ENCODE data around the gene DYRK1B.

Gene DYRK1B

DNA sequence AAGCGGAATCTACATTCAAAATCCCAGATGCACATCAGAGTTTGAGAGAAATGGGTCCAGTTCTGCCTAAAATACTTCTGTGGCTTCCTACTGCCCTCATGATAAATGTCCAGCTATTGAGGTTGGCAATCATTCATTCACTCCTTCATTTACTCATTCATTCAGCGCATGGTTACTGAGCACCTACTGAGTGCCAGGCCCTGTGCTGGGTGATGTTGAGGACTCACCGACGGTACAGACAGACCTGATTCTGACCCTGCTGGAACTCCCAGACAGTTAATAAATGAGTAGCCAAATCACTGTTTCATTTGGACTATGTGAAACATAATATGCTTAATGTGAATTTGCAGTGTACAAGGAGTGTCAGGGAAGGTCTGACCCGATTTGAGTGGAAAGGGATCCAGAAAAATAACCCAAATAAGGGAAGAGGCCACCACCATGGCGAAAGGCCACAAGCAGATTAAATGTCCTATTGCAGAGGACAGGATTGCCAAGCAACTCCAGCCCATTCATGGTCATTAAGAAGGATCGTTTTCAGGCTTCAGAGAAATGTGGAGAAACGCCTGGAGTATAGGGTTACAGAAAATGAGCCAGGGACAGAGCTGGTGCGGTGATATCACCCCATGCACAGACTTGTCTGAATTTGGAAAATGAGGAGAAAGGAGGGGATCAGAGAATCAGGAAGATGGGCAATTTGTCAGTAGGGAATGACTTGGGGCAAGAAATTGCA is 20.5 kb downstream of the DYRK1B start (continued):
- TF ChIP-seq ZNF600 (tag by site-specific recombination; IDR thresholded peaks at IDR 0.05): peak; percentile 84
- TF ChIP-seq BCL11A (tag by site-specific recombination; IDR thresholded peaks at IDR 0.05; ENCODE audit: low read depth): no peak
- no peak for TF ChIP-seq ZNF792 (tag by site-specific recombination; IDR thresholded peaks at IDR 0.05)
- no peak for TF ChIP-seq ZNF404 (tag by site-specific recombination; IDR thresholded peaks at IDR 0.05)
- no peak for TF ChIP-seq BCL11B (tag by site-specific recombination; IDR thresholded peaks at IDR 0.05; ENCODE audit: low read depth)
- TF ChIP-seq, protein P1, sequence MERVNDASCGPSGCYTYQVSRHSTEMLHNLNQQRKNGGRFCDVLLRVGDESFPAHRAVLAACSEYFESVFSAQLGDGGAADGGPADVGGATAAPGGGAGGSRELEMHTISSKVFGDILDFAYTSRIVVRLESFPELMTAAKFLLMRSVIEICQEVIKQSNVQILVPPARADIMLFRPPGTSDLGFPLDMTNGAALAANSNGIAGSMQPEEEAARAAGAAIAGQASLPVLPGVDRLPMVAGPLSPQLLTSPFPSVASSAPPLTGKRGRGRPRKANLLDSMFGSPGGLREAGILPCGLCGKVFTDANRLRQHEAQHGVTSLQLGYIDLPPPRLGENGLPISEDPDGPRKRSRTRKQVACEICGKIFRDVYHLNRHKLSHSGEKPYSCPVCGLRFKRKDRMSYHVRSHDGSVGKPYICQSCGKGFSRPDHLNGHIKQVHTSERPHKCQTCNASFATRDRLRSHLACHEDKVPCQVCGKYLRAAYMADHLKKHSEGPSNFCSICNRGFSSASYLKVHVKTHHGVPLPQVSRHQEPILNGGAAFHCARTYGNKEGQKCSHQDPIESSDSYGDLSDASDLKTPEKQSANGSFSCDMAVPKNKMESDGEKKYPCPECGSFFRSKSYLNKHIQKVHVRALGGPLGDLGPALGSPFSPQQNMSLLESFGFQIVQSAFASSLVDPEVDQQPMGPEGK (tag by site-specific recombination; IDR thresholded peaks at IDR 0.05): no peak; the same call in 1 of the 2 replicates
- no peak for TF ChIP-seq ZBTB7A (tag by site-specific recombination; IDR thresholded peaks at IDR 0.05; ENCODE audit: low read depth)
- peak; percentile 38; the same call in 1 of the 2 replicates for TF ChIP-seq ZNF629 (tag by site-specific recombination; IDR thresholded peaks at IDR 0.05)
- TF ChIP-seq KLF1 (tag by site-specific recombination; IDR thresholded peaks at IDR 0.05): 0 out of 2 replicates have a peak, but pooled peaks have one; percentile 9
- TF ChIP-seq KLF10 (tag by site-specific recombination; IDR thresholded peaks at IDR 0.05): no peak
- peak; percentile 9; the same call in 1 of the 2 replicates for TF ChIP-seq ZXDB (tag by site-specific recombination; IDR thresholded peaks at IDR 0.05)
- TF ChIP-seq ZFP69B (tag by site-specific recombination; IDR thresholded peaks at IDR 0.05): peak; percentile 41; the same call in 1 of the 2 replicates
- no peak for TF ChIP-seq ZFP3 (tag by site-specific recombination; IDR thresholded peaks at IDR 0.05; ENCODE audit: low read depth)
- TF ChIP-seq ZSCAN23 (tag by site-specific recombination; IDR thresholded peaks at IDR 0.05): no peak
- no peak for TF ChIP-seq ZNF146 (tag by site-specific recombination; IDR thresholded peaks at IDR 0.05)
- no peak for TF ChIP-seq ZNF596 (tag by site-specific recombination; IDR thresholded peaks at IDR 0.05)
- no peak for TF ChIP-seq ZNF202 (tag by site-specific recombination; IDR thresholded peaks at IDR 0.05; ENCODE audit: borderline replicate concordance)
- no peak for TF ChIP-seq ZNF677 (tag by site-specific recombination; IDR thresholded peaks at IDR 0.05)
- TF ChIP-seq, protein P2, sequence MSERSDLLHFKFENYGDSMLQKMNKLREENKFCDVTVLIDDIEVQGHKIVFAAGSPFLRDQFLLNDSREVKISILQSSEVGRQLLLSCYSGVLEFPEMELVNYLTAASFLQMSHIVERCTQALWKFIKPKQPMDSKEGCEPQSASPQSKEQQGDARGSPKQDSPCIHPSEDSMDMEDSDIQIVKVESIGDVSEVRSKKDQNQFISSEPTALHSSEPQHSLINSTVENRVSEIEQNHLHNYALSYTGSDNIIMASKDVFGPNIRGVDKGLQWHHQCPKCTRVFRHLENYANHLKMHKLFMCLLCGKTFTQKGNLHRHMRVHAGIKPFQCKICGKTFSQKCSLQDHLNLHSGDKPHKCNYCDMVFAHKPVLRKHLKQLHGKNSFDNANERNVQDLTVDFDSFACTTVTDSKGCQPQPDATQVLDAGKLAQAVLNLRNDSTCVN (tag by site-specific recombination; optimal IDR thresholded peaks at IDR 0.05): peak; percentile 2
- no peak for TF ChIP-seq GLIS2 (tag by site-specific recombination; IDR thresholded peaks at IDR 0.05)
- peak; percentile 97 for TF ChIP-seq ZNF660 (tag by site-specific recombination; IDR thresholded peaks at IDR 0.05)
- TF ChIP-seq SCRT2 (tag by site-specific recombination; IDR thresholded peaks at IDR 0.05): no peak; the same call in 1 of the 2 replicates
- TF ChIP-seq ZNF670 (tag by site-specific recombination; IDR thresholded peaks at IDR 0.05; ENCODE audit: low read depth): no peak
- TF ChIP-seq ZNF335 (tag by site-specific recombination; conservative IDR thresholded peaks at IDR 0.05): no peak
- TF ChIP-seq ZNF704 (tag by site-specific recombination; IDR thresholded peaks at IDR 0.05): no peak
- TF ChIP-seq ZNF768 (tag by site-specific recombination; IDR thresholded peaks at IDR 0.05): no peak
- no peak for TF ChIP-seq ZNF221 (tag by site-specific recombination; IDR thresholded peaks at IDR 0.05; ENCODE audit: borderline replicate concordance)
- no peak for TF ChIP-seq ZNF354C (tag by site-specific recombination; IDR thresholded peaks at IDR 0.05; ENCODE audit: borderline replicate concordance, low read depth)
- TF ChIP-seq ZNF560 (tag by site-specific recombination; IDR thresholded peaks at IDR 0.05; ENCODE audit: borderline replicate concordance): no peak
- TF ChIP-seq TSHZ1 (tag by site-specific recombination; IDR thresholded peaks at IDR 0.05; ENCODE audit: borderline replicate concordance): no peak
- no peak for TF ChIP-seq ZNF214 (tag by site-specific recombination; IDR thresholded peaks at IDR 0.05; ENCODE audit: borderline replicate concordance)
- no peak for TF ChIP-seq ZNF391 (tag by site-specific recombination; IDR thresholded peaks at IDR 0.05; ENCODE audit: borderline replicate concordance, low read depth)
- TF ChIP-seq SP7 (tag by site-specific recombination; IDR thresholded peaks at IDR 0.05): peak; percentile 91
- TF ChIP-seq MEIS1 (CRISPR knock-in tag; IDR thresholded peaks at IDR 0.05; ENCODE audit: borderline replicate concordance): no peak
